HepG2 (cell line): ENCODE data around the gene SDF2. TPM values are rescaled to one million over a fixed set of nuclear protein-coding genes. Genes with fewer than 3 reads are reported as not detected.

Experiments used
- ATAC-seq: fragments of 200-7000 bp; cut with Tn5 transposase; 3 replicates; pipeline ENCODE4 v1.9.1; 2020; ENCODE audit warnings: mild to moderate bottlenecking, moderate library complexity
- BruUV-seq: library from RNA; stranded (reverse); fragments of 400-500 nt; replicated peaks from 2 replicates; lab custom pipeline; 2021; lab: Mats Ljungman, UMichigan
- CTCF ChIA-PET: fragments of 300-600 bp; formaldehyde crosslinking; extraction: SDS; loops from one replicate; lab custom pipeline; 2021; ENCODE audit warnings: low total read pairs, inconsistent platforms, low intra/inter-chr PET ratio; lab: Yijun Ruan, JAX
- POLR2A ChIA-PET: fragments of 350-600 bp; sonication (Branson Sonifier 250); formaldehyde crosslinking; loops from one replicate; lab custom pipeline; 2020; ENCODE audit warnings: antibody characterized with exemption, inconsistent platforms; lab: Yijun Ruan, JAX
- DNase-seq: peaks from one replicate; pipeline ENCODE4 v3.0.0-alpha.2; 2015; ENCODE audit warnings: low spot score
- FAIRE-seq: peaks from 3 replicates; lab custom pipeline; 2011; peaks lifted over from hg19 to GRCh38; lab: Jason Lieb, UNC
- H2AFZ ChIP-seq: one replicate; pipeline ENCODE4 v1.6.1; 2011; ENCODE audit warnings: low read length, inconsistent platforms
- H3K27ac ChIP-seq: fragments of 300-600 bp; 3 replicates; pipeline ENCODE4 v1.8.0; 2011; ENCODE audit warnings: mixed run types, mild to moderate bottlenecking, mixed read lengths, low read length, inconsistent platforms; ENCODE audit not compliant: insufficient read depth; ENCODE audit errors: extremely low read length
- H3K27me3 ChIP-seq, 2 experiments: fragments of 200-600 bp in 1 of 2; 2 replicates in 1 of 2; 3 replicates in 1 of 2; pipeline versions ENCODE4 v1.6.0 to v1.8.0; 2011; ENCODE audit warnings: low read length in 2 of 2, mild to moderate bottlenecking in 2 of 2, moderate library complexity in 2 of 2, inconsistent platforms in 1 of 2; ENCODE audit not compliant: insufficient read depth in 2 of 2, control insufficient read depth in 1 of 2
- H3K36me3 ChIP-seq, 2 experiments: fragments of 200-600 bp in 1 of 2; replicated peaks in 1 of 2; 2 replicates in 1 of 2; 3 replicates in 1 of 2; pipeline versions ENCODE4 v1.5.1 to v1.8.0; 2011; ENCODE audit warnings: low read length in 2 of 2, inconsistent platforms in 1 of 2; ENCODE audit not compliant: insufficient read depth in 2 of 2, control insufficient read depth in 1 of 2
- H3K4me1 ChIP-seq: 2 replicates; pipeline ENCODE4 v1.5.1; 2012; ENCODE audit warnings: low read length, inconsistent platforms; ENCODE audit not compliant: insufficient read depth
- H3K4me2 ChIP-seq: 2 replicates; pipeline ENCODE4 v1.6.0; 2011; ENCODE audit warnings: low read depth, low read length, inconsistent platforms
- H3K4me3 ChIP-seq, 3 experiments: fragments of 200-600 bp in 1 of 3; sonication (generic), shearing (Covaris generic) in 1 of 3; replicated peaks in 1 of 3; 2 replicates each; pipeline ENCODE4 v1.5.1; 2011 to 2016; ENCODE audit warnings: low read length in 3 of 3, inconsistent platforms in 2 of 3, low read depth in 2 of 3, mild to moderate bottlenecking in 2 of 3, control low read depth in 1 of 3, mixed read lengths in 1 of 3; ENCODE audit not compliant: insufficient read depth in 1 of 3
- H3K79me2 ChIP-seq: one replicate; pipeline ENCODE4 v1.6.1; 2011; ENCODE audit warnings: low read length, inconsistent platforms; ENCODE audit not compliant: insufficient read depth
- H3K9ac ChIP-seq: 2 replicates; pipeline ENCODE4 v1.6.0; 2011; ENCODE audit warnings: mild to moderate bottlenecking, low read depth, low read length, inconsistent platforms; ENCODE audit not compliant: insufficient read depth
- H3K9me3 ChIP-seq: 2 replicates; pipeline ENCODE4 v1.5.1; 2012; ENCODE audit warnings: mild to moderate bottlenecking, low read length
- H4K20me1 ChIP-seq: 2 replicates; pipeline ENCODE4 v1.6.0; 2011; ENCODE audit warnings: inconsistent platforms, mild to moderate bottlenecking, low read length, moderate library complexity; ENCODE audit not compliant: insufficient read depth
- BATF2 ChIP-seq: sonication (generic); formaldehyde crosslinking; IDR thresholded peaks from 2 replicates; pipeline ENCODE4 v1.8.0; 2022; ENCODE audit warnings: mild to moderate bottlenecking, missing genetic modification reagents, moderate library complexity
- CBFB ChIP-seq: sonication (generic); formaldehyde crosslinking; IDR thresholded peaks from 2 replicates; pipeline ENCODE4 v1.4.0; 2020; ENCODE audit warnings: missing genetic modification reagents
- CENPBD1 ChIP-seq: sonication (generic); formaldehyde crosslinking; IDR thresholded peaks from 2 replicates; pipeline ENCODE4 v1.8.0; 2022; ENCODE audit warnings: missing genetic modification reagents, low read depth, mild to moderate bottlenecking, borderline replicate concordance
- CHCHD3 ChIP-seq: sonication (generic); formaldehyde crosslinking; IDR thresholded peaks from 2 replicates; pipeline ENCODE4 v1.8.0; 2022; ENCODE audit warnings: mild to moderate bottlenecking, missing genetic modification reagents, moderate library complexity
- E2F5 ChIP-seq: sonication (generic); formaldehyde crosslinking; conservative IDR thresholded peaks from 2 replicates; pipeline ENCODE4 v1.4.0; 2020; ENCODE audit warnings: missing genetic modification reagents
- ERF ChIP-seq: IDR thresholded peaks from 2 replicates; pipeline ENCODE4 v1.6.1; 2018; ENCODE audit warnings: missing biosample characterization, missing genetic modification reagents
- FOXC1 ChIP-seq: sonication (generic); formaldehyde crosslinking; IDR thresholded peaks from 2 replicates; pipeline ENCODE4 v1.8.0; 2022; ENCODE audit warnings: mild to moderate bottlenecking, missing genetic modification reagents, borderline replicate concordance
- GLI4 ChIP-seq: sonication (generic); formaldehyde crosslinking; IDR thresholded peaks from 2 replicates; pipeline ENCODE4 v1.5.1; 2020; ENCODE audit warnings: missing genetic modification reagents, mild to moderate bottlenecking, moderate library complexity, borderline replicate concordance
- MBD4 ChIP-seq: IDR thresholded peaks from 2 replicates; pipeline ENCODE4 v1.6.1; 2012; ENCODE audit warnings: low read length, inconsistent platforms, borderline replicate concordance
- MED8 ChIP-seq: sonication (generic); formaldehyde crosslinking; IDR thresholded peaks from 2 replicates; pipeline ENCODE4 v1.8.1; 2023; ENCODE audit warnings: mild to moderate bottlenecking, missing genetic modification reagents; ENCODE audit not compliant: insufficient replicate concordance
- MLLT10 ChIP-seq: sonication (generic); formaldehyde crosslinking; IDR thresholded peaks from 2 replicates; pipeline ENCODE4 v1.4.0; 2020; ENCODE audit warnings: missing genetic modification reagents
- PCBP2 ChIP-seq: fragments of 200-400 bp; formaldehyde crosslinking; optimal IDR thresholded peaks from 2 replicates; pipeline ENCODE3; 2018; ENCODE audit warnings: low read length, low read depth; ENCODE audit not compliant: poor library complexity, severe bottlenecking
- SMAD3 ChIP-seq: sonication (generic); formaldehyde crosslinking; IDR thresholded peaks from 2 replicates; pipeline ENCODE4 v1.4.0; 2020; ENCODE audit warnings: missing genetic modification reagents
- SYNCRIP ChIP-seq: fragments of 200-400 bp; formaldehyde crosslinking; IDR thresholded peaks from 2 replicates; pipeline ENCODE4 v1.6.1; 2018; ENCODE audit warnings: mild to moderate bottlenecking, low read depth, low read length; ENCODE audit not compliant: insufficient read depth
- TGIF2 ChIP-seq: IDR thresholded peaks from 2 replicates; pipeline ENCODE4 v1.6.1; 2016; ENCODE audit warnings: control low read depth, missing compliant biosample characterization
- XBP1 ChIP-seq: sonication (generic); formaldehyde crosslinking; IDR thresholded peaks from 2 replicates; pipeline ENCODE4 v1.5.0; 2020; ENCODE audit warnings: missing genetic modification reagents
- ZIK1 ChIP-seq: sonication (generic); formaldehyde crosslinking; IDR thresholded peaks from 2 replicates; pipeline ENCODE4 v1.5.0; 2020; ENCODE audit warnings: mild to moderate bottlenecking, low read depth, missing genetic modification reagents, borderline replicate concordance
- ZNF101 ChIP-seq: sonication (generic); formaldehyde crosslinking; IDR thresholded peaks from 2 replicates; pipeline ENCODE4 v1.4.0; 2020; ENCODE audit warnings: mild to moderate bottlenecking, low read depth, missing genetic modification reagents, borderline replicate concordance
- ZNF24 ChIP-seq: fragments of 450-650 bp; IDR thresholded peaks from 2 replicates; pipeline ENCODE4 v1.6.1; 2017; ENCODE audit warnings: antibody characterized with exemption, mild to moderate bottlenecking
- ZNF44 ChIP-seq: sonication (generic); formaldehyde crosslinking; IDR thresholded peaks from 2 replicates; pipeline ENCODE4 v1.5.1; 2020; ENCODE audit warnings: mild to moderate bottlenecking, missing genetic modification reagents
- ZNF644 ChIP-seq: IDR thresholded peaks from 2 replicates; pipeline ENCODE4 v1.6.1; 2016; ENCODE audit warnings: low read depth
- ZNF768 ChIP-seq: sonication (generic); formaldehyde crosslinking; IDR thresholded peaks from 2 replicates; pipeline ENCODE4 v1.4.0; 2020; ENCODE audit warnings: missing genetic modification reagents
- ZSCAN22 ChIP-seq: sonication (generic); formaldehyde crosslinking; IDR thresholded peaks from 2 replicates; pipeline ENCODE4 v1.4.0; 2020; ENCODE audit warnings: mild to moderate bottlenecking, missing genetic modification reagents
- ZZZ3 ChIP-seq: sonication (generic); formaldehyde crosslinking; IDR thresholded peaks from 2 replicates; pipeline ENCODE4 v1.4.0; 2020; ENCODE audit warnings: missing genetic modification reagents, mild to moderate bottlenecking, borderline replicate concordance
- WGBS: methylation state at CpG from one replicate; pipeline ENCODE4 v1.1.6; 2017; ENCODE audit warnings: low lambda C conversion rate; 5-methylcytosine and 5-hydroxymethylcytosine counted together
- in situ Hi-C: cut with HindIII; loops from 2 replicates; pipeline ENCODE4 v1.10.0; 2017; ENCODE audit warnings: low pct_unique_long_range_greater_than_20kb; ENCODE audit not compliant: extremely low pct_ligation_motif_present
- intact Hi-C: fragments of 100-400 bp; cut with micrococcal nuclease; formaldehyde crosslinking; loops from one replicate; pipeline ENCODE4 v1.10.0; 2022; ENCODE audit not compliant: unreplicated experiment
- polyA plus RNA-seq, 8 experiments: library from polyadenylated mRNA; depleted of rRNA in 3 of 8; stranded (reverse) in 7 of 8; unstranded in 1 of 8; fragments of >200 nt; fragmentation: Illumina TruSeq in 4 of 8; extraction: Trizol in 4 of 8; gene quantifications; 2 replicates each; pipeline versions ENCODE4 v1.2.1 to v1.2.3, GENCODE V29; 2011 to 2016; ENCODE audit warnings: low read depth in 4 of 8, missing spikeins in 1 of 8, mixed read lengths in 1 of 8; ENCODE audit not compliant: insufficient read depth in 1 of 8
- total RNA-seq, 5 experiments: library from RNA; depleted of rRNA; stranded (reverse); fragments of >200 nt; fragmentation: Illumina TruSeq; extraction: Trizol; gene quantifications; 2 replicates each; pipeline ENCODE4 v1.2.3, GENCODE V29; 2016; ENCODE audit warnings: low read depth in 1 of 5

Gene SDF2
- total and polyA plus RNA-seq, 2 of the 13 experiments (the other 11 are each of a cell fraction or from before 2014, with no cell fraction given) = 58.2 to 58.4 TPM

GRCh38 chr17:28643983-28644786, 17.5 kb downstream of the SDF2 start:
- intact Hi-C loops (loop anchor here (1.0 kb wide), 1 partner anchor 20 kb away; no protein-coding TSS in a partner anchor), in situ Hi-C loops (loop anchor here (25.0 kb wide), 1 partner anchor 243 kb away; the partner anchor contains the start of gene FLOT2)
- H3K27me3 ChIP-seq = no peaks in the 10 kb centered on the region; a peak in 1 of 5 replicates
- TSS peak; percentile 38 for BruUV-seq
- H3K9me3 ChIP-seq = no peaks in the 10 kb centered on the region
- DNase-seq (peak; percentile 51), FAIRE-seq (peak; percentile 95), ATAC-seq (peak; percentile 25)
- H3K4me3 ChIP-seq = peak overlapping the region; percentile 84 to 95 (median 92)
- no peak overlapping the region for H2AFZ ChIP-seq
- H3K36me3 ChIP-seq = peaks cover 11 to 41% of the 10 kb centered on the region in 2 experiments
- H4K20me1 ChIP-seq = no peaks in the 10 kb centered on the region
- peak overlapping the region; percentile 81 for H3K9ac ChIP-seq
- ChIA-PET CTCF (interaction anchor here (0.9 to 1.0 kb wide), 2 partner anchors 106 kb away, joined by 3 read pairs; no protein-coding TSS in a partner anchor), POLR2A (interaction anchor here (0.6 to 6.9 kb wide), 21 partner anchors 10 to 308 kb away, joined by 3 to 69 read pairs (median 5); partner anchors contain the start of genes ALDOC, NEK8, PHF12 and PIGS)
- peak overlapping the region; percentile 99 for H3K4me2 ChIP-seq
- H3K79me2 ChIP-seq = peaks cover 21% of the 10 kb centered on the region
- WGBS = 1% methylated on average over 16 of the region's 18 CpGs
- peak overlapping the region; percentile 50 for H3K27ac ChIP-seq
- peaks cover 54% of the 10 kb centered on the region for H3K4me1 ChIP-seq
- TF ChIP-seq TGIF2 (CRISPR knock-in tag) (peak; percentile 61; the same call in 1 of the 2 replicates), ZZZ3 (CRISPR knock-in tag) (no peak), MBD4 (no peak), ZIK1 (no peak), ZSCAN22 (CRISPR knock-in tag) (no peak), SMAD3 (CRISPR knock-in tag) (no peak), XBP1 (CRISPR knock-in tag) (no peak), SYNCRIP (no peak), MLLT10 (CRISPR knock-in tag) (no peak), ZNF24 (no peak), PCBP2 (no peak), ZNF101 (no peak), CHCHD3 (CRISPR knock-in tag) (no peak), ZNF768 (CRISPR knock-in tag) (no peak), ZNF644 (no peak), FOXC1 (CRISPR knock-in tag) (0 out of 2 replicates have a peak, but pooled peaks have one; percentile 25), E2F5 (CRISPR knock-in tag) (no peak), GLI4 (CRISPR knock-in tag) (no peak), CENPBD1 (CRISPR knock-in tag) (no peak), ZNF44 (CRISPR knock-in tag) (no peak), ERF (0 out of 2 replicates have a peak, but pooled peaks have one; percentile 22), MED8 (CRISPR knock-in tag) (no peak), CBFB (CRISPR knock-in tag) (no peak), BATF2 (CRISPR knock-in tag) (no peak)
